Measurements from ENCODE around the gene MRPL3.

Gene MRPL3

DNA sequence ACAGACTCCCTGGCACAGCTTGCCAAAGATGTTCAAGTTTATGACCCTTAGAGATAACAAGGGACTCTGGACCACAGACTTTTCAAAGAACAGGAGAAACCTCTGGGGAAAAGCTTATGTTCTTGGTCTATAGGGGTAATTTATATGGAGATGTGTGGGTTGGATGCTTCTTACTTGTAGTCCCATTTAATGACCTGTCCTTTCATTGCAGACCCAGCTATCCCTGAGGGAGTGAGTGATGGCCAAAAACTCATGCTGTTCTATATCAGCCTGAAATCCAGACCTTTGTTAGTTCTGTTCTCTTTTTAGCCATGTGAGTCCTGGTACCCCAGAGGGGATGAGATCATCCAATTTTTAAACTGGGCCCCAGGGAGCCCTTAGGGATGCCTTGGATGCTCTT lies 43.7 kb upstream of the MRPL3 start:
- Histone ChIP-seq H3K27me3 (no peaks in the 10 kb centered on the region), H3K4me1 (peaks cover 24% of the 10 kb centered on the region), H3K36me3 (no peaks in the 10 kb centered on the region), H3K4me3 (ENCODE audit: low read depth, low read length) (no peak overlapping the region), H3K9me3 (no peaks in the 10 kb centered on the region)
- DNase-seq: peak; percentile 27
- TF ChIP-seq, protein P1, sequence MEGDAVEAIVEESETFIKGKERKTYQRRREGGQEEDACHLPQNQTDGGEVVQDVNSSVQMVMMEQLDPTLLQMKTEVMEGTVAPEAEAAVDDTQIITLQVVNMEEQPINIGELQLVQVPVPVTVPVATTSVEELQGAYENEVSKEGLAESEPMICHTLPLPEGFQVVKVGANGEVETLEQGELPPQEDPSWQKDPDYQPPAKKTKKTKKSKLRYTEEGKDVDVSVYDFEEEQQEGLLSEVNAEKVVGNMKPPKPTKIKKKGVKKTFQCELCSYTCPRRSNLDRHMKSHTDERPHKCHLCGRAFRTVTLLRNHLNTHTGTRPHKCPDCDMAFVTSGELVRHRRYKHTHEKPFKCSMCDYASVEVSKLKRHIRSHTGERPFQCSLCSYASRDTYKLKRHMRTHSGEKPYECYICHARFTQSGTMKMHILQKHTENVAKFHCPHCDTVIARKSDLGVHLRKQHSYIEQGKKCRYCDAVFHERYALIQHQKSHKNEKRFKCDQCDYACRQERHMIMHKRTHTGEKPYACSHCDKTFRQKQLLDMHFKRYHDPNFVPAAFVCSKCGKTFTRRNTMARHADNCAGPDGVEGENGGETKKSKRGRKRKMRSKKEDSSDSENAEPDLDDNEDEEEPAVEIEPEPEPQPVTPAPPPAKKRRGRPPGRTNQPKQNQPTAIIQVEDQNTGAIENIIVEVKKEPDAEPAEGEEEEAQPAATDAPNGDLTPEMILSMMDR (IDR thresholded peaks at IDR 0.05; ENCODE audit: low read depth, low read length): no peak

DNA sequence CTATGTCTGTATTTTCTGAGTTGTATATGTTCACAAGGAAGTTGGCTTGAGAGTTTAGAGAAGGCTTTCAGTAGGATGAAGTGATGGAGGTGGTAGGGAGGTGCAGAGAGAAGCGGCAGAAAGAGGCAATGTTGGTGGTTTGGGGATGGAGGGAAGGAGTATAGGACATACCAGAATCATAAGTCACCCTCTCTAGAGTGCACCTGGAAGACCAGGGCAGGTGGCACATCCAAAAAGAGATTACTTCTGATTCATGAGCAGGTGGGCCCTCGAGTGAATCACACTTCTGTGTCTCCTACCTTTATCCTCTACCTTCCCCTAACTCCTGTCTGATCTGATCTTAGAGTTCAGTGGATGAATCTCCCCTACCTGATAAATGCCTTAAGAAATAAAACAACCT lies 41.8 kb upstream of the MRPL3 start:
- no peaks in the 10 kb centered on the region for H3K27me3 ChIP-seq
- no peak for DNase-seq

DNA sequence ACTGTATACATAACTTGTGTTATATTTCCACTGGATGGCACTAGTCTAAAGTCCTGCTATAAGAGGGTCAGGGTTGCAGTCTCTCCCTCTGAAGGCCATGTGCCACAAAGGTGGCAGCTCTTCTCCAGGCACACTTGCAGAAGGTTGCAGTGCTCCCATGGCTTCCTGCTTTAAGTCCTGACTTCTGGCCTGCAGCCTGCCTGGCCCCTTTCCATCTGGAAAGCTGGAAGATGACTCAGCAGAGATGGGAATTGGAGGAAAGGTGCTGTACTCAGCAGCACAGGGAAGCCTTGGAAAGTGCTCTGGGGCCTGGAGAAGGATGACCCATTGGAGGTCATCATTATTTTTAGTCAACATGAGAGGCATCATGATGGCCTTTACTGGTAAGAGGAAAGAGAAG lies 40.9 kb upstream of the MRPL3 start:
- peaks cover 9% of the 10 kb centered on the region for H3K4me1 ChIP-seq
- H3K4me3 ChIP-seq (ENCODE audit: low read depth, low read length): no peak overlapping the region
- peak; percentile 76 for DNase-seq
- no peaks in the 10 kb centered on the region for H3K27me3 ChIP-seq
- TF ChIP-seq, protein P1 (IDR thresholded peaks at IDR 0.05; ENCODE audit: low read depth, low read length): peak; percentile 32
- H3K9me3 ChIP-seq: no peaks in the 10 kb centered on the region; the same call in 1 of the 2 replicates
- no peaks in the 10 kb centered on the region for H3K36me3 ChIP-seq

More for the DNA sequence above, 41.8 kb upstream of the MRPL3 start:
- H3K36me3 ChIP-seq: no peaks in the 10 kb centered on the region
- no peaks in the 10 kb centered on the region for H3K9me3 ChIP-seq
- TF ChIP-seq, protein P1 (IDR thresholded peaks at IDR 0.05; ENCODE audit: low read depth, low read length): no peak
- peaks cover 8% of the 10 kb centered on the region for H3K4me1 ChIP-seq
- H3K4me3 ChIP-seq (ENCODE audit: low read depth, low read length): no peak overlapping the region

DNA sequence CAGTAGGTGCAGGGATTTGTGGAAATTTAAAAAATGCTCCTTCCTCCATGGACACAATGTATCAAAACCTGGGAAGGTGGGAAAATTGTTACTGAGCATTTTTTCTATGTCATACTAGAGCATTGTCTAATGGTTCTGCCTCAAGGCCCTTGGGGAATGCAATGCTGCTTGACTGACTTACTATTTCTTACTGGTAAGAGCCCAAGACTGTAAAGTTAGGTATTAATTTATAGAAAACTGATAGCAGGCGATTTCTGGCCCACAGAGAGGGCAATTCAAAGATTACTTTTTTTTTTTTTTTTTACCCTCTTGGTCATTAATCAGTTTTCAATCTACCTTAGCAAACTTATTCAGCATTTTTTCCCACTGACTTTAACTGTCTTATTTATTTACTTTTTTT lies 38.5 kb upstream of the MRPL3 start:
- no peak for DNase-seq
- Histone ChIP-seq H3K9me3 (peaks cover 4% of the 10 kb centered on the region; the same call in 1 of the 2 replicates), H3K36me3 (no peaks in the 10 kb centered on the region), H3K4me3 (ENCODE audit: low read depth, low read length) (no peak overlapping the region), H3K27me3 (no peaks in the 10 kb centered on the region), H3K4me1 (peaks cover 14% of the 10 kb centered on the region)
- TF ChIP-seq, protein P1 (IDR thresholded peaks at IDR 0.05; ENCODE audit: low read depth, low read length): no peak

DNA sequence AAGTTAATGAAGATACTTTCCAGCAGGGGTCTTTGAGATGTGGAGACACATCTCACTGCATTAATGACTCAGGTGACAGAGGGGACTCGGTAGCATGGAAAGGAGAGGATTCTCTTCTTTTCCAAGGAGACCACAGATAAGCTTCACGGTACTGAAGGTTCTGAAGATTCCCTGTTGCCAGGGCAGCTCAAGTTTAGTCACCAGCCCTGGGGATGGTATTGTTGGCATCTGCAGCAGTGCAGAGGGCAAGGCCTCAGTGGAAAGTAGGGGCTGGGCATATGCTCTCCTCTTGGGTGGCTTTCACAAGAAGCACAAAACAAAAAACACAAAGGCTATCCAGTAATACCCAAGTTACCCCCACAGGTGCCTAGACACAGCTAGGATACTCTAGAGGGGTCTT lies 38.0 kb upstream of the MRPL3 start:
- DNase-seq: no peak
- Histone ChIP-seq H3K4me3 (ENCODE audit: low read depth, low read length) (no peak overlapping the region), H3K4me1 (peaks cover 9% of the 10 kb centered on the region), H3K9me3 (peaks cover 4% of the 10 kb centered on the region; the same call in 1 of the 2 replicates), H3K27me3 (no peaks in the 10 kb centered on the region), H3K36me3 (no peaks in the 10 kb centered on the region)
- TF ChIP-seq, protein P1 (IDR thresholded peaks at IDR 0.05; ENCODE audit: low read depth, low read length): no peak

DNA sequence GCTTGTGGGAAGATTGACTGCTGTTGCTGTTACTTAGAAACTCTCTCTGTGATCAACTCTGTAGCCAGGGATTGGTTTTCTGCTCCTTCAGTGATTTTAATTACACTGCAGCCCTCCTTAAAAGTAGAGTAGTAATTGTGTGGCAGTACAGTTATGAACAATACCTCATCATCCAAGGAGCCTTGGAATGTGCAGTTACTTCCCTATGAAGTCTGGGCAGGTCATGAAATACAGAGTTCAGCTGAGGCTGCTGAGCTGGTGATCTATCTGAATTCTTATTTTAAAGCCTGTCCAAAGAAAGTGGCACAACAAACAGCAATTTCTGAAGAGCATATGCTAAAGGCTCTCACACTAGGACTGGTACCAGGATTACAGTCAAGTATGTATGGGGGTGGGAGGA lies 37.4 kb upstream of the MRPL3 start:
- Histone ChIP-seq H3K27me3 (no peaks in the 10 kb centered on the region), H3K4me3 (ENCODE audit: low read depth, low read length) (no peak overlapping the region), H3K9me3 (peaks cover 4% of the 10 kb centered on the region; the same call in 1 of the 2 replicates), H3K36me3 (no peaks in the 10 kb centered on the region), H3K4me1 (peaks cover 9% of the 10 kb centered on the region)
- DNase-seq: no peak
- TF ChIP-seq, protein P1 (IDR thresholded peaks at IDR 0.05; ENCODE audit: low read depth, low read length): no peak

Data from BE2C (cell line).